Stimulated activated CD4-positive, alpha-beta T cell treated with anti-CD3 and anti-CD28 coated beads, Interleukin-2, amount 100 ng/mL, for 24 hours (primary cell): Measurements from ENCODE around the gene MKLN1.

Source experiments
- DNase-seq, 2 donors: peaks; one replicate each; pipeline ENCODE4 v3.0.0-alpha.2; 2020

MKLN1 gene

GRCh38 chr7:131355917-131356777 lies 28.5 kb downstream of the MKLN1 start:
- no peak for DNase-seq

- no peak for DNase-seq
These were observed 29.7 kb downstream of the MKLN1 start for GRCh38 chr7:131357282-131357880.

- DNase-seq = no peak
These were observed 31.0 kb downstream of the MKLN1 start for GRCh38 chr7:131358636-131359035.

GRCh38 chr7:131359136-131359776 lies 31.6 kb downstream of the MKLN1 start:
- no peak for DNase-seq

GRCh38 chr7:131363719-131364118 lies 36.0 kb downstream of the MKLN1 start:
- DNase-seq = no peak

DNA sequence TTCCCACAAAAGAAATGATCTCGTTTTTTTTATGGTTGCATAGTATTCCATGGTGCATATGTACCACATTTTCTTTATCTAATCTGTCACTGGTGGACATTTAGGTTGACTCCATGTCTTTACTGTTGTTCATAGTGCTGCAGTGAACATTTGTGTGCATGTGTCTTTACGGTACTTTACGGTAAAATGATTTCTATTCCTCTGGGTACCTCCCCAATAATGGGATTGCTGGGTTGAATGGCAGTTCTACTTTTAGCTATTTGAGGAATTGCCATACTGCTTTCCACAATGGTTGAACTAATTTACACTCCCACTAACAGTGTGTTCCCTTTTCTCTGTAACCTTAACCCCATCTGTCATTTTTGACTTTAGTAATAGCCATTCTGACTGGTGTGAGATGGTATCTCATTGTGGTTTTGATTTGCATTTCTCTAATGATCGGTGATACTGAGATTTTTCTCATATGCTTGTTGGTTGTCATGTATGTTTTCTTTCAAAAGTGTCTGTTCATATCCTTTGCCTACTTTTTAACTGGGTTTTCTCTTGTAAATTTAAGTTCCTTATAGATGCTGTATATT lies 37.2 kb downstream of the MKLN1 start:
- no peak for DNase-seq

- DNase-seq = no peak
These were observed 38.2 kb downstream of the MKLN1 start for GRCh38 chr7:131365838-131366237.

DNA sequence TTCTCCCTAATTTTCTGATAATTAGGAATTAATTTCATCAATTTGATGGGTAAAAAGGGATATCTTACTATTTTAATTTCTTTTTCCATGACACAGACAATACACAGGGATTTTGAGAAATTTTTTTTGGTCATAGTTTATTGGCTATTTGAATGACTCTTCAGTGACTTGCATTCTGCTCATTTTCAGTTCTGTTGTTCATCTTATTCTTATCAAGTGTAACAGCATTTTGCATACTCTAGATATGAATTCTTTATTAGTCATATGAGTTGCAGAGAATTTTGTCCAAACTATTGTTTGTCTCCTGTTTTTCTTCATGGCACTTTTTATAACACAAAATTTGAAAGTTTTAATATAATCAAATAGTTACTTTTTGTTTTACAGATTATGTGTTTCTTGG lies 41.7 kb downstream of the MKLN1 start:
- no peak for DNase-seq

DNA sequence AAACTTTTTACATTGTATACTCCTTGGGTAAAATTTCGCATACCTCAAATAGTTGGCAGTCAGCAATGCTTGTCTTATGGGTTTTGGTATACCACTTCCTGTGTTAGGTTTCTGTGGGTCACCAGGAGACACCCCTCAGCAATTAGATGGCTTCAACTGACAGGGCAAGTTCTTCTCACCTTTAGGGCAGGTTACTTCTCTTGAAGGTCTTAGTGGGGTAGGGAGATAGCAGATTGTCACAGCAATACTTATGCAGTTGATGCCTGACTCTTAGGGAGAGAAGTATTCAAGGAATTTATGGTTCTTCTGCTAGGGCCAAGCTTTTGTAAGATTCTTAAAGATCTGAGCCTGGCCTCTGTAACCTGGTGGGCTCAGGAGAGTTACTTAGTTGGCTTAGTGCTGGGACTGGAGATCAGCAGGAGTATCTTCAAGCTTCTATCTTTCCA lies 42.9 kb downstream of the MKLN1 start:
- DNase-seq = no peak

GRCh38 chr7:131371411-131371810 lies 43.7 kb downstream of the MKLN1 start:
- no peak for DNase-seq

DNA sequence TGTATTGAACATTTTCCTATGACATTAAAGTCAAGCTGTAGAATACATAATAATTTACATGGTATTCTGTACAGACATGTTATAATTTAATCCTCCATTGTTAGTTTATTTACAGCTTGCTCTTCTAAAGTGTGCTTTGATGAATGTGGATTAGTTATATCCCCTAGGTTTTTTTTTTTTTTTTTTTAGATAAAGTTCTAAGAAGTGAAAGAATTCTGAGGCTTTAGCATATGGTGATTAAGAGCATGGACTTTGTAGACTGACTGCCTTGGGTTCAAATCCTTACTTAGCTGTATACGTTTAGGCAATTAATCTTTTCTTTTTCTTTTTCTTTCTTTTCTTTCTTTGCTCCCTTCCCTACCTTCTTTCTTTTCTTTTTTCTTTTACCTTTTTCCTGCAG lies 44.9 kb downstream of the MKLN1 start:
- no peak for DNase-seq

- no peak for DNase-seq
These were observed 47.1 kb downstream of the MKLN1 start for GRCh38 chr7:131374821-131375220.

DNA sequence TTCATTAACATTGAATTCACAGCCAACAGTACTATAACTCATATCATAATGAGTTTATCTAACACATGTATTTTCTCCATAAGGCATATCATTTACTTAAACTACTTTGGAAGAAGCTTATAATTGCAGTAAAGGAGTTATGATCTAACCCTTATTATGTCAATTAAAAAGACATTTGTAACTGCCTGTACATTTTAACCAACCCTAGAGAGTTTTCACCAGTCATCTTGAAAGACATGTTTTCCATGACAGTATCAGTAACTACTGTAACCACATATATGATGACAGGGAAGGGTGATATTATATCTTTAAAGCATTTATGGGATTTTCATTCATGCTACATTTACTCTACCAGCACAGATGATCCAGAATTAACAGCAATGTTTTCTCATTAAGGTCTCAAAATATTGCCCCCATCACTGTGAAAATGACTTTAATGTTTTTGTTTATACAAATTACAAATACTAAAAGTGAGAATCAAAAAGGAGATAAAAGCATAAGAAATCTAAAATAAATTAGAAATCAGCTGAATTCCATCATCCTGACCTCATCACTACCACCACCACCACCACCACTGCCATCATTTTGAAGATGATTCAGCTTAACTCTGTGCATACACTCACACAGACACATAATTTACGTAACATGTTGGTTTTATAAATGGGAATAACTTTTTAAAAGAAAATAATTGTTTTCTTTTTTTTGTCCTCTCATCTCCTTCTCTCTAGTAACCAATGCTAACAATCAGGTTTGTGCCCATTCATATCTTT lies 53.6 kb downstream of the MKLN1 start:
- no peak for DNase-seq

- DNase-seq = no peak
These were observed 56.0 kb downstream of the MKLN1 start for GRCh38 chr7:131383417-131384285.

DNA sequence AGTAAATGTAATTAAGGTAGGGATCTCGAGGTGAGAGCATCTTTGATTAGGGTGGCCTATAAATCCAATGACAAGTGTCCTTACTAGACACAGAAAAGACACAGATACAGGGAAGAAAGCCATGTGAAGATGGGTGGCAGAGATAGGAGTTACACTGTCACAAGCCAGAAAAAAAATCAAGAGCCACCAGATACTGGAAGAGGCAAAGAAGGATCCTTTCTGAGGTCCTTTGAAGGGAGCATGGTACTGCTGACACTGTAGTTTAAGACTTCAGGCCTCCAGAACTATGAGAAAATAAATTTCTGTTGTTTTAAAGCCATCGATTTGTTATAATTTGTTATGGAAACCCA lies 56.6 kb downstream of the MKLN1 start:
- no peak for DNase-seq

DNA sequence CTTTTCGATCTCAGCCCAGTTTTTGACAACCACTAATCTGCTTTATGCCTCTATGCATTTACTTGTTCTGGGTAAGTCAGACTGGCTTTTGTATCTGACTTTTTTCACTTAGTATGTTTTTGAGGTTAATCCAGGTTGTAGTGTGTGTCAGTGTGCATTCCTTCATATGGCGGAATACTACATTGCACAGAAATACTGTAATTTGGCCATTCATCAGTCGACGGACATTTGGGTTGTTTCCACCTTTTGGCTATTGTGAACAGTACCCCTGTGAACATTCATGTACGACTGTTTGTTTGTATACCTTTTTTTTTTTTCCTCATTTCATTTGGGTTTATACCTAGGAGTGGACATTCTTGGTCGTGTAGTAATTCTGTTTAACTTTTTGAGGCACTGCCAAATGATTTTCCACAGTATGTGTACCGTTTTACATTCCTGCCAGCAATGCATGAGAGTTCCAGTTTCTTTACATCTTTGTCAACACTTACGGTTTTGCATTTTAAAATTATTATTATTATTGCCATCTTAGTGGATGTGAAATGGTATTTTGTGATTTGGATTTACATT lies 57.4 kb downstream of the MKLN1 start:
- no peak for DNase-seq

GRCh38 chr7:131388126-131388525 lies 60.5 kb downstream of the MKLN1 start:
- DNase-seq = no peak

DNA sequence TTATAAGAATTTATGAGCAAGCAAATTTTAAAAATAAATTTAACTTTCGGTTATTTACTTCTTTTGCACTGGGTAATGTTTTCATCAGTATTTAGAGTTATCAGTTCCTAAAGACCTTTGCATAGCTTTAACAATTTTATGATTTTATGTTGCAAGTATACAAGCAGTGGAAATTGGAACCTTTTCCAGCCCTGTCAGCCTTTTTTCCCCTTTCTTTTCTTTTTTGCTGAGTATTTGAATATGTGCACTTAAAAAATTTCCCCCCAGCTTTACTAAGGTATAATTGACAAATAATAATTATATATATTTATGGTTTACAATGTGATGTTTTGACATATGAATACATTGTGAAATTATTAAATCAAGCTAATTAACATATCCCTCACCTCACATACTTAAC lies 62.6 kb downstream of the MKLN1 start:
- DNase-seq = no peak

GRCh38 chr7:131391145-131391544 lies 63.5 kb downstream of the MKLN1 start:
- no peak for DNase-seq

- no peak for DNase-seq
These were observed 73.1 kb downstream of the MKLN1 start for GRCh38 chr7:131400681-131401176.

- no peak for DNase-seq
These were observed 73.5 kb downstream of the MKLN1 start for GRCh38 chr7:131401194-131401593.
